GM12864 (cell line): ENCODE measurements around the gene MAST1.
"Not testable (repeated sequence)": the region's sequence is repeated elsewhere in the genome, so short reads cannot be mapped to it uniquely, and the experiment has no call there.

ENCODE experiments used
- DNase-seq: peaks from one replicate; pipeline ENCODE4 v3.0.0-alpha.2; 2011; ENCODE audit warnings: low read depth
- H3K4me3 ChIP-seq: 2 replicates; pipeline ENCODE4 v1.5.1; 2011; ENCODE audit warnings: mild to moderate bottlenecking, low read depth, low read length, control low read depth
- CTCF ChIP-seq: IDR thresholded peaks from 2 replicates; pipeline ENCODE4 v1.5.1; 2011; ENCODE audit warnings: low read depth, mild to moderate bottlenecking, moderate library complexity, low read length, control low read depth, inconsistent platforms; ENCODE audit errors: missing control alignments

The MAST1 gene

GRCh38 chr19:12838886-12839756 lies 806 bp downstream of the MAST1 start:
- no peak for TF ChIP-seq CTCF
- no peak for DNase-seq
- H3K4me3 ChIP-seq = no peak overlapping the region

GRCh38 chr19:12840091-12841079 lies 2.1 kb downstream of the MAST1 start:
- DNase-seq = no peak
- H3K4me3 ChIP-seq = no peak overlapping the region
- TF ChIP-seq CTCF = no peak

GRCh38 chr19:12841094-12841493 lies 2.8 kb downstream of the MAST1 start:
- H3K4me3 ChIP-seq = no peak overlapping the region
- no peak for DNase-seq
- TF ChIP-seq CTCF = no peak

GRCh38 chr19:12842511-12842910 lies 4.2 kb downstream of the MAST1 start:
- no peak for TF ChIP-seq CTCF
- DNase-seq = no peak
- H3K4me3 ChIP-seq = no peak overlapping the region

GRCh38 chr19:12843328-12843727 lies 5.0 kb downstream of the MAST1 start:
- H3K4me3 ChIP-seq = no peak overlapping the region
- no peak for TF ChIP-seq CTCF
- DNase-seq = no peak

GRCh38 chr19:12843999-12844732 lies 5.9 kb downstream of the MAST1 start:
- TF ChIP-seq CTCF = no peak
- H3K4me3 ChIP-seq = no peak overlapping the region
- DNase-seq = no peak

GRCh38 chr19:12846613-12847012 lies 8.3 kb downstream of the MAST1 start:
- not testable (repeated sequence) for DNase-seq, H3K4me3 ChIP-seq
